Measurements from ENCODE around the gene LYRM1. TPM values are rescaled to one million over a fixed set of nuclear protein-coding genes. Genes with fewer than 3 reads are reported as not detected.

The LYRM1 gene
- total and polyA plus RNA-seq, 2 of the 8 experiments (the other 6 are each of a cell fraction or from before 2014, with no cell fraction given) = 11.6 to 13.4 TPM

DNA sequence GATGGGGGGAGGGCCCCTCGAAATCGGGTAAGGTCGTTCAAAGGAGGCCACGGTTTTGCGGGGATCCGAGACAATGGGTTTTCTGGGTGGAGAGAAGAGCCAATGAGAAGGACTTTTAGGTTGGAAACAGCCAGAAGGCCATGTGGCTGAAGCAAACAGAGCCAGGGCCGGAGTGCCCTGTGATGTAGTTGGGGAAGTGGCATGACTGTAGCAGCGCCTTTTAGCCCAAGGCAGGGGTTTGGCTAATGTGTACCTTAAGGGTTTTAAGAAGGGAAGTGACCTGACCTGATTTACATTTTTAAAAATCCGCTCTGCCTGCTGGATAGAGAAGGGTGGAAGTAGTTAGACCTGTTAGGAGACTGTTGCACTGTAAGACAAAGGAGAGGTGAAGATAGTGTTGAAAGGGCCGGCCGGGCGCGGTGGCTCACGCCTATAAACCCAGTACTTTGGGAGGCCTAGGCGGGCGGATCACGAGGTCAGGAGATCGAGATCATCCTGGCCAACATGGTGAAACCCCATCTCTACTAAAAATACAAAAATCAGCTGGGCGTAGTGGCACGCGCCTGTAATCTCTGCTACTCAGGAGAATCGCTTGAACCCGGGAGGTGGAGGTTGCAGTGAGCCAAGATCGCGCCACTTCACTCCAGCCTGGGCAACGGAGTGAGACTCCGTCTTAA lies 1.0 kb downstream of the LYRM1 start (continued):
- TF ChIP-seq KDM4A (IDR thresholded peaks at IDR 0.05; ENCODE audit: low read depth, low read length, severe bottlenecking) (no peak), NANOG (IDR thresholded peaks at IDR 0.05; ENCODE audit: insufficient read depth, low read depth, low read length, poor library complexity, severe bottlenecking) (no peak), RFX5 (IDR thresholded peaks at IDR 0.05; ENCODE audit: borderline replicate concordance, low read depth, low read length) (no peak), RBBP5 (IDR thresholded peaks at IDR 0.05; ENCODE audit: borderline replicate concordance, low read depth, low read length) (no peak), CHD1 (IDR thresholded peaks at IDR 0.05; ENCODE audit: low read depth, low read length) (no peak), SAP30 (IDR thresholded peaks at IDR 0.05; ENCODE audit: insufficient read depth, insufficient replicate concordance, low read length) (no peak), CBX5 (IDR thresholded peaks at IDR 0.05; ENCODE audit: low read depth, low read length) (no peak), HDAC2 (IDR thresholded peaks at IDR 0.05; ENCODE audit: borderline replicate concordance in 1 of 2, low read depth in 2 of 2, low read length in 2 of 2) (no peak), KDM5A (IDR thresholded peaks at IDR 0.05; ENCODE audit: low read length) (no peak)
- TF ChIP-seq, protein P1, sequence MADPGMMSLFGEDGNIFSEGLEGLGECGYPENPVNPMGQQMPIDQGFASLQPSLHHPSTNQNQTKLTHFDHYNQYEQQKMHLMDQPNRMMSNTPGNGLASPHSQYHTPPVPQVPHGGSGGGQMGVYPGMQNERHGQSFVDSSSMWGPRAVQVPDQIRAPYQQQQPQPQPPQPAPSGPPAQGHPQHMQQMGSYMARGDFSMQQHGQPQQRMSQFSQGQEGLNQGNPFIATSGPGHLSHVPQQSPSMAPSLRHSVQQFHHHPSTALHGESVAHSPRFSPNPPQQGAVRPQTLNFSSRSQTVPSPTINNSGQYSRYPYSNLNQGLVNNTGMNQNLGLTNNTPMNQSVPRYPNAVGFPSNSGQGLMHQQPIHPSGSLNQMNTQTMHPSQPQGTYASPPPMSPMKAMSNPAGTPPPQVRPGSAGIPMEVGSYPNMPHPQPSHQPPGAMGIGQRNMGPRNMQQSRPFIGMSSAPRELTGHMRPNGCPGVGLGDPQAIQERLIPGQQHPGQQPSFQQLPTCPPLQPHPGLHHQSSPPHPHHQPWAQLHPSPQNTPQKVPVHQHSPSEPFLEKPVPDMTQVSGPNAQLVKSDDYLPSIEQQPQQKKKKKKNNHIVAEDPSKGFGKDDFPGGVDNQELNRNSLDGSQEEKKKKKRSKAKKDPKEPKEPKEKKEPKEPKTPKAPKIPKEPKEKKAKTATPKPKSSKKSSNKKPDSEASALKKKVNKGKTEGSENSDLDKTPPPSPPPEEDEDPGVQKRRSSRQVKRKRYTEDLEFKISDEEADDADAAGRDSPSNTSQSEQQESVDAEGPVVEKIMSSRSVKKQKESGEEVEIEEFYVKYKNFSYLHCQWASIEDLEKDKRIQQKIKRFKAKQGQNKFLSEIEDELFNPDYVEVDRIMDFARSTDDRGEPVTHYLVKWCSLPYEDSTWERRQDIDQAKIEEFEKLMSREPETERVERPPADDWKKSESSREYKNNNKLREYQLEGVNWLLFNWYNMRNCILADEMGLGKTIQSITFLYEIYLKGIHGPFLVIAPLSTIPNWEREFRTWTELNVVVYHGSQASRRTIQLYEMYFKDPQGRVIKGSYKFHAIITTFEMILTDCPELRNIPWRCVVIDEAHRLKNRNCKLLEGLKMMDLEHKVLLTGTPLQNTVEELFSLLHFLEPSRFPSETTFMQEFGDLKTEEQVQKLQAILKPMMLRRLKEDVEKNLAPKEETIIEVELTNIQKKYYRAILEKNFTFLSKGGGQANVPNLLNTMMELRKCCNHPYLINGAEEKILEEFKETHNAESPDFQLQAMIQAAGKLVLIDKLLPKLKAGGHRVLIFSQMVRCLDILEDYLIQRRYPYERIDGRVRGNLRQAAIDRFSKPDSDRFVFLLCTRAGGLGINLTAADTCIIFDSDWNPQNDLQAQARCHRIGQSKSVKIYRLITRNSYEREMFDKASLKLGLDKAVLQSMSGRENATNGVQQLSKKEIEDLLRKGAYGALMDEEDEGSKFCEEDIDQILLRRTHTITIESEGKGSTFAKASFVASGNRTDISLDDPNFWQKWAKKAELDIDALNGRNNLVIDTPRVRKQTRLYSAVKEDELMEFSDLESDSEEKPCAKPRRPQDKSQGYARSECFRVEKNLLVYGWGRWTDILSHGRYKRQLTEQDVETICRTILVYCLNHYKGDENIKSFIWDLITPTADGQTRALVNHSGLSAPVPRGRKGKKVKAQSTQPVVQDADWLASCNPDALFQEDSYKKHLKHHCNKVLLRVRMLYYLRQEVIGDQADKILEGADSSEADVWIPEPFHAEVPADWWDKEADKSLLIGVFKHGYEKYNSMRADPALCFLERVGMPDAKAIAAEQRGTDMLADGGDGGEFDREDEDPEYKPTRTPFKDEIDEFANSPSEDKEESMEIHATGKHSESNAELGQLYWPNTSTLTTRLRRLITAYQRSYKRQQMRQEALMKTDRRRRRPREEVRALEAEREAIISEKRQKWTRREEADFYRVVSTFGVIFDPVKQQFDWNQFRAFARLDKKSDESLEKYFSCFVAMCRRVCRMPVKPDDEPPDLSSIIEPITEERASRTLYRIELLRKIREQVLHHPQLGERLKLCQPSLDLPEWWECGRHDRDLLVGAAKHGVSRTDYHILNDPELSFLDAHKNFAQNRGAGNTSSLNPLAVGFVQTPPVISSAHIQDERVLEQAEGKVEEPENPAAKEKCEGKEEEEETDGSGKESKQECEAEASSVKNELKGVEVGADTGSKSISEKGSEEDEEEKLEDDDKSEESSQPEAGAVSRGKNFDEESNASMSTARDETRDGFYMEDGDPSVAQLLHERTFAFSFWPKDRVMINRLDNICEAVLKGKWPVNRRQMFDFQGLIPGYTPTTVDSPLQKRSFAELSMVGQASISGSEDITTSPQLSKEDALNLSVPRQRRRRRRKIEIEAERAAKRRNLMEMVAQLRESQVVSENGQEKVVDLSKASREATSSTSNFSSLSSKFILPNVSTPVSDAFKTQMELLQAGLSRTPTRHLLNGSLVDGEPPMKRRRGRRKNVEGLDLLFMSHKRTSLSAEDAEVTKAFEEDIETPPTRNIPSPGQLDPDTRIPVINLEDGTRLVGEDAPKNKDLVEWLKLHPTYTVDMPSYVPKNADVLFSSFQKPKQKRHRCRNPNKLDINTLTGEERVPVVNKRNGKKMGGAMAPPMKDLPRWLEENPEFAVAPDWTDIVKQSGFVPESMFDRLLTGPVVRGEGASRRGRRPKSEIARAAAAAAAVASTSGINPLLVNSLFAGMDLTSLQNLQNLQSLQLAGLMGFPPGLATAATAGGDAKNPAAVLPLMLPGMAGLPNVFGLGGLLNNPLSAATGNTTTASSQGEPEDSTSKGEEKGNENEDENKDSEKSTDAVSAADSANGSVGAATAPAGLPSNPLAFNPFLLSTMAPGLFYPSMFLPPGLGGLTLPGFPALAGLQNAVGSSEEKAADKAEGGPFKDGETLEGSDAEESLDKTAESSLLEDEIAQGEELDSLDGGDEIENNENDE (IDR thresholded peaks at IDR 0.05; ENCODE audit: insufficient replicate concordance, low read length) = no peak
